HG03097 (cell line): Measurements from ENCODE around the gene RPS6KA5.
"Not testable (repeated sequence)": the region's sequence is repeated elsewhere in the genome, so short reads cannot be mapped to it uniquely, and the experiment has no call there.

Experiments used
- ATAC-seq: cut with Tn5 transposase; IDR thresholded peaks from one replicate; pipeline ENCODE4 v1.9.1; 2021; ENCODE audit not compliant: unreplicated experiment, low FRiP score

RPS6KA5 gene

DNA sequence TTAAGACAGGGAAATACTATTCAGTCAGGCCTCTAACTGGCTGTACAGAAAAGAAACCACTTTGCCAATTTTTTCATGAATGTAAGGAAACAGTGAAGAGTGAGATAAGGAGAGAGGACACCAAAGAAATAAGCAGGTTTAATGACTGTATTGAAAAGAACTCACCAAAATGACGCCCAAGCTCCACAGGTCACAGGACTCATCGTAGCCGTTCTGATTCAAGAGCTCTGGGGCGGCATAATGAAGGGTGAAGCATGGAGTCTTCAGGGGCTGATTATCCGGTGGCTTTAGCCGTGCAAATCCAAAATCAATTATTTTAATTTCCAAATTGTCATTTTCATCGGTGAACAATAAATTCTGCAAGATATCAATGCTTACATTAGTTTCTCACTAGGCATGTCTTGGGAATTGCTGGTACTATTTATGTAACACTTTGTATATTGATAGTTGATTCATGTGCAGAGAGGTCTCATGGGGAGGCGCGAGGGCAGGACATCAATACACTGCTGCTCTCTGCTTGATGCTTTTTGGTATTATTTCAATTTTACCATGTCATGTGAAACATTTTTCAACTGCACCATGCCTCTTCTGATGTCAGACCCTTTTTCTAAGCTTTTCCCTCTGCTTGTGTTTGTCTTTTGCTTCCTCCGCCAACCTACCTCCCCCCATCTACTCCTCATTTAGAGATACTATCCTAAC, 170.0 kb downstream of the RPS6KA5 start:
- ATAC-seq, result no peak

DNA sequence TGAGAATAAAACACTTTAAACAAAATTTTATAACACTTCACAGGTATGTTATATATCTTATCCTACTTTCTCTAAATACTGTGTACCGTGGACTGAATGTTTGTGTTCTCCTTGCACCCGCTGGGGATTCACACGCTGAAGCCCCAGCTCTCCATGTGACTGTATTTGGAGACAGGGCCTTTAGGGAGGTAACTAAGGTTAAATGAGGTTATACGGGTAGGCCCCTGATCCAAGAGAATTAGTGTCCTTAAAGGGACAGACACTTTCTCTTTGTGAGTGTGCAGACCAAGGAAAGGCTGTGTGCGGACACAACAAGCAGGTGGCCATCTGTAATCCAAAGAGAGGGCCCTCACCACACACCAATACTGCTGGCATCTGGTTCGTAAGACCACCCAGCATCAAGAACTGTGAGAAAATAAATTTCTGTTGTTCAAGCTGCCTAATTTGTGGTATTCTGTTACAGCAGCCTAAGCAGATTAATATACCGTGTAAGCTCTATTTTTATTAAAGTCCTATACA, 174.1 kb downstream of the RPS6KA5 start:
- no peak for ATAC-seq

DNA sequence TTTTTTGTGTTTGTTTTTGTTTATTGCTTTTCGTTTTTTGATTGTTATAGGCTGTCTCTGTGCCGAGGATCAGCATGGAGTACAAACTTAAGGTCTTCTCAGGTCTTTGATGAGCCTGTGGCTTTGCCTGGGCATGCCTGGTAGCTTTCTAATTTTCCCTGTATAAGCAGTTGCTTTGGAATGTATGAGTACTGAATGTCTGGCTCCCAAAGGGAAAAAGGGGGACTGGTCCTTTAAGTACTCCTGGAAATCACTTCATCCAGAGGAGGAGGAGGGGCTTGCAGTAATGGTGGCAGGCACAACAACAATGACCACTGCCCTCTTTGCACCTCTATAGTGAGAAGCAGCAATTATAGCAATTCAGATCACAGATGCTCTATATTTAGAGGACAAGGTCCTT, 176.7 kb downstream of the RPS6KA5 start:
- no peak for ATAC-seq

DNA sequence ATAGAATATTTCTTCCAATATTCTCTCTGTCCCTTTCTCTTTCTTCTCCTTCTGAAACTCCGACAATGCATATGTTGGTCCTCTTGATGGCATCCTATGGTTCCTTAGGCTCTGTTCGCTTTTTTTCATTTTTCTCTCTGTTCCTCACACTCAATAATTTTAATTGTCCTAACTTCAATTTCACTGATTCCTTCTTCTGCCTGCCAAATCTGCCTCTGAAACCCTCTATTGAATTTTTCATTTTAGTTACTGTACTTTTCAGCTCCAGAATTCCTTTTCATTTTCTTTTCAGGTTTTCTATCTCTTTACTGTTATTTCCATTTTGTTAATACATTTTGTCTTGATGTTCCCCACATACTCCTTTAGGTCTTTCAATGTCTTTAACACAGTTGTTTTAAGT, 177.2 kb downstream of the RPS6KA5 start:
- ATAC-seq, result no peak

DNA sequence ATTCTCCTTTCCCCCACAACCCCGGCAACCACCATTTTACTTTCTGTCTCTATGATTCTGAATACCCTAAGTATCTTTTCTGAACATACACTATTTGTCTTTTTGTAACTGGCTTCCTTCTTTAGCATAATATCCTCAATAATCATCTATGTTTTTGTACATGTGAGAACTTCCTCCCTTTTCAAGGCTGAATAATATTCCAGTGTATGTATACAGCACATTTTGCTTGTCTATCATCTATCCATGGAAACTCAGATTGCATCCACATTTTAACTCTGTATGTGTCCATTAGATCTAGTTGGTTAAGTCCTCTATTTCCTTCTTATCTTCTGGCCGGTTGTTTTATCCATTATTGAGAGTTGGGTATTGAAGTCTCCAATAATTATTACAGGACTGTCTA, 180.2 kb downstream of the RPS6KA5 start:
- no peak for ATAC-seq

DNA sequence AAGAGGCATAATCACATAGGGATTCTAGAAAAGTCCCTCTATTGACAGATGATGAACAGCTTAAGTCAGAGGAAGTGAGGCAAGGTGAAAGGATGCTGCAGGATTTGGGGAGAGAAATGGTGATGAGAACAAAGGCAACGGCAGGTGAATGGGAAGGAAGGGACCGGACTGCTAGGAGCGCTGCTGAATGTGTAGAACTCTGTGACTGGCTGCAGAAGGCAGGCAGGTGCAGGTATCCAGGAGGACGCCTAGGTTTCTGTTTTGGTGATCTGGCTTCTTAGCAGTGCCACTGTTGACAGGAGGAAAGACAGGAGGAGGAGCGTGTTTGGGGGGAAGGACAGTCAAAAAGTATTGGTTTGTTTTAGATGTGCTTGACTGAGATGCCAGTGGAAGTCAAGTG, 185.8 kb downstream of the RPS6KA5 start:
- ATAC-seq, result no peak

DNA sequence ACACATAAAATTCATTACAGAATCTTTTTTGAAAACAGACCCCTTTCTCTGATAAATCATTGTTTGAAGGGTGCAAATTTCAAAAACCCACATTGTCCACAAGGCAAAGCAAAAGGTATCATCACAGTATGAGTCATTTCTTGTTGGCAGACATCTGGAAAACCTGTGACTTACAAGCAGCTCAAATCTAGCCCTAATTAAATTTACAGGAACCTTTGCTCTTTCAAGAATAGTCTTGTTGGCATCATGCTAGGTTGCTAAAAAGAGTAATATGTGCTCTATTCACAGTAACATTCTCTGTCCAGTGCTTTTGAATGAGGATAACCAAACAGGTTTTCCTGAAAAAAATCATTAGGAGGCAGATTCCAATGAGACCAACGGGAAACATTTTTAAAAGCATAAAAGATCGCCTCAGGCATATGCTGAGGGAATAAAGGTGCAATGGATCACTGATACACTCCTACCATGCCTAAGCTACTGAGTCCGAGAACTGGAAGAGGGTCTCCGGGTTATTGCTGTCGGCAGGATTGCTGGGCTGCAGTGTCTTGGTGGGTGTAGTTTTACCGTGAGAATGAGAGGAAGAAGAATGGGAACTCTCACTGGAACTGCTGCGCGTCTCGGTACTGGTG, 188.7 kb downstream of the RPS6KA5 start:
- ATAC-seq, result no peak

DNA sequence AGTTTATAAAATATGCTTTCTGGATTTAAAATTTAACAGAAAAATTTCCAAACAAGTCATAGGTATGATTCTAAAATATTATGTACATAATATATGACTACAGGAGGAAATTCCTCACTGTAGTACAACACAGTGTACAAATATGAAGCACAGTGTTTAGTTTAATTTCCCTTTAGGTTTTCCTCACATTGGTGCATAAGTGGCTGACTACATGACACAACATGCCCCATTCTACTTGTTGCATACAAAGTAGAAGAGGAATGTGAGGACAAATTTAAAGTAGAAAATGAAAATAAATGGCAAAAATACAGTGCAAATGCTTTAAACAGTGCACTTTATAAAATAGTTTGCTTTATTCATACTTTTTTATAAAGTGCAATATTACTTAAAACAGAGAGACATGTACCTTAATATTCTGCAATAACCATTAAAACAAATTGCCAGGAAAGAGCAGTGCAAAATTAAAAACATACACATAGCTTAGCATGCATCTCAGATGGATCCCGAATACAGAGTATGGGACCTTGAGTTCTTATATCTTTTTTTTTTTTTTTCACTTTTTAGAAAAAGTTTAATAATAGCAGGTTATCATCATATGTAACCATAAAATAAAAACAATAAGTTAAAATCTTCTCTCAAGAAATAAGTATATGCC, 189.4 kb downstream of the RPS6KA5 start:
- no peak for ATAC-seq

DNA sequence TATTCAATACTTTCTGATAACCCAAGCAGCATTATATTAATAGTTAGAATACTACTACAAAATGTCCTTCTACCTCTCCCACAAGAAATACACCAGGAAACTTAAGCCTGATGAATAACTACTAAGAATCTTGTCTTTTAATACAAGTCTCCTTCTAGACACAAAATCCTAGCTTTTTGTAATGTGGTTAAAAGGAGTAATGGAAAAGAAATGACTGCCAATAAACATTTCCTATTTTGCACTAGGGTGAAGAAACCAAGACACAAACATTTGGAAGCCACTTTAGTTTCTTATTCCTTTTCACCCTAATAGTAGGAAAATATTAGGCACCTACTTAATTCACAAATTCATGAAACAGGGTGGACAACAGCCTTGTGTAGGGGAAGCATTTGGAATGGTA, 192.9 kb downstream of the RPS6KA5 start:
- no peak for ATAC-seq

DNA sequence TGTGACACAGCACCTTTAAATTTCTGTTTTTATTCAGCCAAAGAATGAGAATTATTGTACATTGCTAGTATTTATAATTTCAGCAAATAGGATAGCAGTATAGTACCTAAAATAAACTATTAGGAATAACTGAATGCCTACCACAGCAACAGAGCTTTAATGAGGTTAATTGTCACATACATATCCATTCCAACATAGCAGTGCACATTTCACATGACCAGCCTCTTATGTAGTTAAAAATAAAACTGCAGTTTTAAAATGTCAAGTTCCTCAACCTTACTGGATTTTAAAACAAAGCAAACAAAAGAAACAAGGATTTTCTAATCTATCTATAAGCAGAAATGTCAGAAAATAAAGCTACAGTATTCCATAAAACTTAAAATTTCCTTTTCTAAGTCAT, 193.6 kb downstream of the RPS6KA5 start:
- ATAC-seq, result no peak

DNA sequence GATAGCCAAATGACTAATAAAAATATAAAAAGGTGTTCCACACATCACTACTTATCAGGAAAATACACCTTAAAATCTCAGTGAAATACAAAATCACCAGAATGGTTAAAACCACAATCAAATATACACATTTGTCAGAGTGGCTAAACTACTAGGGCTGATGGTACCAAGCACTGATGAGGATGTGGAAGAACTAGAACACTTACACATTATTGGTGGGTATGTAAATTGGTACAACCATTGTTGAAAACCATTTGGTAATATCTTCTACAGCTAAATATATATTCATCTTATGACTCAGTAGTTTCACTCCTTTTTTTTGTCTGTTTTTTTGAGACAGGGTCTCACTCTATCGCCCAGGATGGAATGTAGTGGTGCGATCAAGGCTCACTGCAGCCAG, 195.7 kb downstream of the RPS6KA5 start:
- ATAC-seq, result no peak

DNA sequence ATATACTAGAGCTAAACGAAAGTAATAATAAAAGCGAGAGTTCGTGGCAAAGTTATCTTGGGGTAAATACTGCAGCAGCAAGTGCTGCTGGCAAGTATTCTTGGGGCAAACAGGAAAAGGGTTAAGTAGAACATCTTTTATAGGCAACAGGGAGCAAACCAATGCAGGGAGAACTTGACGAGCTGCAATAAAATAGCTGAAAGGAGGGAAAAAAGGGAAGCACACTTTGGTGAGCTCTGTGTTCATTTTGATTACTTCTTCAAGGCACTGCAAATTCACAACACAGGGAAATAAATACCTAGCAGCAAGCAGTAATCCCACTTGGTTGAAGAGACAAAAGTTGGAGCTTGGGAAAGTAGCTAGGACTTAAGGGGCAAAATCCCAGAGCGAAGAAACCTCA, 201.9 kb downstream of the RPS6KA5 start:
- no peak for ATAC-seq

DNA sequence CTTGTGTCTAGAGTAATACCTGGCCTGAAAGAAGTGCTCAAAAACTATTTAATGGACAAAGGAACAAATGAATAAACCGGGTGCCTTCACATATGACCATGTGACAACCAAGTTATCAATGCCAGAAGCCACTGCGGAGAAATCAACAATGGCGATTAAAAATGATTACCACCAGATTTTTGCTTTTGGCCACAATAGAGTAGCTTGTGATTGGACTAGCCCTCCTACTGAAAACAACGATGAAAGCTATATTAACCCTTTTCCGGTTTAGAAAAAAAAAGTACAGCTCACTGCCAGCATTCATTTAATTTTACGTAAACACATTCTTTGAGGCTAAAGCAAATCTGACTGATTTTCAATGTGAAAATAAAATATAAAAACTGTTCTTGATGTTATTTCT, 202.6 kb downstream of the RPS6KA5 start:
- ATAC-seq, result no peak

DNA sequence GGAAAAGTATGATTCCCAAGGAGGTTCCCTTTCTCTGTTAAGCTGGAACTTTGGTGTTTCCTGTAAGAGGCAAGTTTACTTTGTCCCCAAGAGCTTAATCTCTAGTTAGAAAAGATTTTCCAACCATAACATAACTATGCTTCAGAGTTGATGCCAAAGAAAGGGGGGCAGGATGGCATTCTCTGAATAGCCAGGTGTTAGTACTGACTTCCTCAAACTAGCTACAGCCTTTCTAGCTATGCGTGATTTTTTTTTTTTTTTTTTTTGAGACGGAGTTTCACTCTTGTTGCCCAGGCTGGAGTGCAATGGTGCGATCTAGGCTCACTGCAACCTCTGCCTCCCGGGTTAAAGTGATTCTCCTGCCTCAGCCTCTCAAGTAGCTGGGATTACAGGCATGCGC, 204.3 kb downstream of the RPS6KA5 start:
- not testable (repeated sequence) for ATAC-seq

DNA sequence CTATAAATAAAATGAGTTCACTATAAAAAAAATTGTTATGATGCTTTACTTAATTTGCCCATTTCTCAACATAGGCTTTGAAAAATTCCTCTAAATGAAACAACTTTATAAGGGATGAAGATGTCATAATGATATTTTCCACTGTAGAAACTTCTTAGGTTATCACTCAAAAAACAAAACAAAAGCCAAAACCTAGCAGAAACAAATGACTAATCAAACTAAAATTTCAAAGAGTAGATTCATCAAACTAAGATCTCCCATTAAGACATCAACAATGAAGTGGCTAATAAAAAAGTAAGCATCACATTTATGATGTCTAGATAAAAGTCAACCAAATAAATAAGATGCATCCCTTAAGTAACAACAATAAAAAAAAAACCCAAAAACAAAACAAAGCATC, 207.3 kb downstream of the RPS6KA5 start:
- no peak for ATAC-seq

DNA sequence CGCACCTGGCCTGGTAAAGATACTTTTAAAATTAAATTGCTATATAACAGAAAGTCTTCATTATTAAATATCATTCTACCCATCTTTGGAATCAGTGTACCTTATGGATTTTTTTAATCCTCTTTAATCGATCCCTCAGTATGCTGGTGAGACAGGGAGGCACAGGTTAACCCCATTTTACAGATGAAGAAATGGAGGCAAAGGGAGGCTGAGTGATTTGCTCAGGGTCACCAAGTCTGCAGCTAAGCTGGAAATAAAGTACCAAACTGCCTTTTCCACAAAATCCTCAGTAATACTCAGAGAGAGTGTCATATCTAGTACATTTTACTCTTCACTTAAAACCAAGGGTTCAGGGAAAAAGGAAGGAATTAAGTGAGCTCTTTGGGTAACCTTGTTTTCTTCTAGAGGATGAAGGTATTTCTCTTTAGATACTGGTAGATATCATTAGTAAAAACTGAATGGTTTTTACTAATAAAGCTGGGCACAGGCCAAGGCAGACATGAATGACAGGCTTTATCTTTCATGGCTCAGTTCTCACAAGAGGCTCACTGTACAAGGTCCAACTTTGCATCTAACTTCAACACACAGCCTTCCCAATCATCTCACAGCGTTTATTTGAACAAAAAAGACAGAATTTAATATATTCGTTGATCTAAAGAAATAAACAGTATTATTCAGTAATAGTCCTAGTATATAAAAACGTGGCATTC, 209.0 kb downstream of the RPS6KA5 start:
- ATAC-seq, result no peak

DNA sequence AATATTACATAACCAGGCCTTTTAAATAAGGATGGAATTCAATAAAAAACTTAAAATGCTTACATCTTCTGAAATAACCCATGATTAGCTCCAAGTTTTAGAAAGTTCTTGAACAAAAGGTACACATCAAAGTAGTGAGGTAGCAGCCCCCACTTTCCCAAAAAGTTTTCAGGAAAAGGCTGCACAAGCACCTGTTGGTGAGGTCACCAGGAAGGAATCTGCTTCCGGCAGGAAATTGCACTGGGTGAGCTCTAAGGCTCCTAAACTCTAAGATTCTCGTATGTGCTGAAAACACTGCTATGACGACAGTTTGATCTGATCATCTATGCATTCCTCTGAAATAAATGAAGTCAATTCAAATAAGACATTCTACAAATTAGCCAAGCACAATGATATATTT, 210.0 kb downstream of the RPS6KA5 start:
- no peak for ATAC-seq

DNA sequence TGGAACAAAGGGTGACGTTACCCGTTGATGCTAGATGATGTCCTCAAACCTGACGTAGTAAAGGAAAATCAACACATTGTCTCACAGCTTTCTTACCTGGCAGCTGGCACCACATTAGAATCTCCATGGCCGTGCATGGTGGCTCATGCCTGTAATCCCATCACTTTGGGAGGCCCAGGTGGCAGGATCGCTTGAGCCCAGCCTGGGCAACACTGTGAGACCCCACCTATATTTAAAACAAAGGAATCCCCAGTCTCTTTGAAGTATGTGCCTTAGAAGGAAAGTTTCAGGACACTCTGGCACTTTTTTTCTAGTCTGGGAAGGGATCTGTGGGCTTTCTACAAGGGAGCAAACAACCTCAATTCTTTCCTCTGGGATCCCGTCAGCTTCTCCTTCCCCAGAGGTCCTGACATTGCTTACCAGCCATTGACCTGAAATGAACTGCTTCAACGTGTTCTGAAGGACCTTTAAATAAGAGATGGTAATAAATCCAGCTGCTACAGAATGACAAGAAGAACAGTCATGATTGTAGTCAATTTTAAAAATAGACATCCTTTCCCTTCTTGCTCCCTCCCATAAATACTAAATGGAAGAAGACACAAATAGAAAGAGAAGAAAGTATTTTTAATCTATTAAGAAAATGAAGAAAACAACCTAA, 210.5 kb downstream of the RPS6KA5 start:
- ATAC-seq, result no peak

DNA sequence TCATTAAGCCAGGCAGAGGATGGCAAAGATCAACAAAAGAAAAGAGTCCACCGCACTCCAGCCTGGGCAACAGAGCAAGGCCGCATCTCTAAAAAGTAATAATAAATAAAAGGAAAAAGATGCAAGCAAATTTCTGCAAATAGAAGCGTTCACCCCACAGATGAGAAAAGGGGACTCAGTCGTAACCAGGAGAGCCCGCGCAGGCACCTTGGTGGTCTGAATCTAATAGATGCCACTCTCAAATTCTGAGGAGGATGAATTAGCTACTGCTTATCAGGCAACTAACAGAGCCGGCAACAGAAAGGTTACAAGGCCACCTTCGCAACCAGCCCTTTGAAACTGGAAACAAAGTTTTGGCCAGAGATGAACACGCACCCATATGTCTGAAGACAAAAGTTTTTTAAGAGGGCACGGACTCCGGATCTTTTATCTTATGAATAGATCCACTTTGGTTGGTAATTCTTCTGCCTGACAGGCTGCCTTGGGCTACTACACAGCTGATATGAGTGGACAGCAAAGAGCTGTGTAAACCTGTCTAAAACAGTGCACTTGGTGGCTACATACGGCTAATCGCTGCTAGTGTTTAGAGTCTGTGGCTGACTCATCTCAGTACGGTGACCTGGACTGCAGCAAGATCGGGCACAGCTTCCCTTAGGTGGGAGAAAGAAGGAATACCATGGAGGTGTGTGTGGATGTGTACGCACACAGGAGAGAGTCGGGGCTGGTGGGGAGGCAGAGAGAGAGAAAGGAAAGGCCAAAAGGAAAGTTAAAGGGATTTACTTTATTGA, 211.3 kb downstream of the RPS6KA5 start:
- ATAC-seq, result no peak

DNA sequence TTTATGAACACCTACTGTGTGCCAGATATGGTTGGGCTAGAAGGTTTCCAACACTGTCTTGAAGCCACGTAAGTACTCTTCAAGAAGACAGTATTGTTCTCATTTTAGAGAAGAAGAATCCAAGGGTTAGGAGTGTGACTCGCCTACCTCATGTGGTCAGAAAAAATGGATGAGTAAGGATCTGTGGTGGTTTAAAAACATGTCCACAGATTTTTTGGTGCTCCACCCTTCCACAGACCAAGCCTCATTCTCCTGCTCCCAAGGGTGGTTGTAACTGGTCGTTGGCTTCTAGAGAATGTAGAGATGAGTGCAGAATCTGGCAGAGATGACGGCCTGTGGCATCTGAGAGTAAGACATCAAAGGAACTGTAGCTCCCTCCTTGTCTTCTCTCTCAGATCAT, 213.9 kb downstream of the RPS6KA5 start:
- ATAC-seq, result no peak
